Epidermal melanocyte (primary cell): ENCODE data around the gene OSR1.
"Not testable (repeated sequence)": the region's sequence is repeated elsewhere in the genome, so short reads cannot be mapped to it uniquely, and the experiment has no call there.

Experiments
- DNase-seq: peaks from one replicate; pipeline ENCODE4 v3.0.0; 2011; ENCODE audit warnings: low spot score; ENCODE audit not compliant: insufficient read length

OSR1 gene

DNA sequence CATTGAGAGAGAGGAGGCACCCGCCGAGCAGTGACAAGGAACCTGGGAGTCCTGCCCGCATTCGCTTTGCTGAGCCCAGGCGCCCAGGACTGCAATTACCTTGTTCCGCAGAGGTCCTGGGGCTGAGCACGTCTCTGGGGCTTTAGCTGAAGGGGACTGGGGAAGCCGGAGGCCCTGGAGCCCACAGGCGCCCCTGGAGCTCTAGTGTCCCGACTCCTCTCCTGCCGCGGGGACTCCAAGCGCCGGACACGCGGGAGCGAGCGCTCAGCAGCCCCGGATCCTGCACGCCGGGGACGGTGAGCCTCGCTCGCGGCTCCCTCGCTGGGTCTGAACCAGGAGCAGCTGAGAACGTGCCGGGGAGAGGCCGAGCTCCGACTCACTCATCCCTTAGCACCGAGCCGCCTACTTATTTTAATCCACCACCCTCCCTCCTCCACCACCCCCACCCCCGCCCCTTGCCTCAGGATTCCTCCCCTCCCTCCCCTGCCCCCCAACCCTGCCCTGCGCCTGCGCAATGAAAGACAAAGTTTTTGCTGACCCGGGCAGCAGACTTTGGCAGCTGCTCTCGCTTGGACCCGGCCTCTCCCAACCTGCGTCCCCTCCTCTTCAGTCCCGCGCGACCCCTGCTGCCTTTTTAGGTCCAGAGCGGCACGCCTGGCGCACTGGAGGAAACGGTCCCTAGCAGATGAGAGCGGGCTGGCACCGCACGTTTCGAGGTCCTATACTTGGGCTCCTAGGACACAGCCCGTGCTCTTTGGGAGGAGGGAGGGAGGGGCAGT lies at the start of gene OSR1:
TSS of gene OSR1 (minus strand) at position 382 of the 779 bp plus-strand sequence. CDS start 4,818 bp downstream, outside the sequence.
- DNase-seq, result no peak

DNA sequence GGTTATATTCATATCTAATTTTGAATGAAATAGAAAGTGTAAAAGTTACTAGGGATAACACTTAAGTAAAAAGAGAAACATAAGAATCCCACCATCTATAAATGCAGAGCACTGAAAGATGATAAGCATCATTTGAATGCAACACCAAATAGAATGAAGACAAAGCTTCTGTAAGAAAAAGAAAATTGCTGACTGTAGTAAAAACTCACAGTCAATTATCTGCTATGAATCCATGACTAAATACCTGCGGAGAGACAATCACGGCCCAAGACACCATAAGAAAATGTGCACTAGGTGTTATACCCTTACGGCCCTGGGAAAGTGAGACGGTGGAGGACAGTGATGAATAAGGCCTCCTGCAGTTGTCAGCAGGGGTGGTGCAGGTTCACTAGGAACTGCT lies 45.4 kb upstream of the OSR1 start:
- no peak for DNase-seq

DNA sequence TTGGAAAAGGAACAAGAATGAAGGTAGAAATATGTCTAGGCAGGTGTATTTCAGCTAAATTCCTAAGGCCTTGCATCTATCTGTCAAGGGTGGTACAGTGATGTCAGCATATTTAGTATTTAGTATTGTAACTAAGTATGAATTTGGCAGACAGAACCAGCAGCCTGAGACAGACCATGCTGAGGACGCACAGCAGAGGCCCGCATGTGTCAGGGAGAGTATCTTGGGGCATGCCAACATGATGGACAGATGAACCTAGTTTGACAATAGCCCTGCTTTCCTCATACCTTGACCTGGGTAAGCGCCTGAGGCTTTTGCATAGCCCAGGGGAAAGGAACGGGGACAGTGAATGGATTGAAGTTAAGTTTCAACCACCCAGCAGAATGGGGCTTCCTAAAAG lies 33.8 kb upstream of the OSR1 start:
- DNase-seq, result no peak

DNA sequence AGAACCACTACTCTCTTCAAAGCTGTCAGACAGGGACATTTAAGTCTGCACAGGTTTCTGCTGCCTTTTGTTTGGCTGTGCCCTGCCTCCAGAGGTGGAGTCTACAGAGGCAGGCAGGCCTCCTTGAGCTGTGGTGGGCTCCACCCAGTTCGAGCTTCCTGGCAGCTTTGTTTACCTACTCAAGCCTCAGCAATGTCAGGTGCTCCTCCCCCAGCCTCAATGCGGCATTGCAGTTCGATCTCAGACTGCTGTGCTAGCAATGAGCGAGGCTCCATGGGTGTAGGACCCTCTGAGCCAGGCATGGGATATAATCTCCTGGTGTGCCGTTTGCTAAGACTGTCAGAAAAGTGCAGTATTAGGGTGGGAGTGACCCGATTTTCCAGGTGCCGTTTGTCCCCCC lies 31.0 kb upstream of the OSR1 start:
- DNase-seq, result not testable (repeated sequence)

DNA sequence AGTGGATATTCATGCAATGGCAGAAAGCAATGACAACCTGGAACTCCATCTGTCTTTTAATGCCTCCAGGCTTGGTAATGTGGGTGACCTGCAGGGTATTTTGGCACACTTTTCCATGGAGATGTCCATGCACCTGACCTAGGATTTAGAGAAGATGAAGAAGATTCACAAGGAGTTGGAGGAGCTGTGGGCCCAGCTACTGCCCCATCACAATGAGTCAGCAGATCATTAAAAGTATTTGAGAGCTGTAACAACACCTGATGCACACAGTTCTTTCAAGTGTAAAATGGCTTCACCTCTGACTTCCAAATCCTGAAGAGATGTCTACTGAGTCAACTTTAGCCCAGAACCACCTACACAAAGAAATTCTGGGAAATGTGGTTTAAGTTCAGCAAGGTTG lies 22.1 kb upstream of the OSR1 start:
- DNase-seq, result no peak

DNA sequence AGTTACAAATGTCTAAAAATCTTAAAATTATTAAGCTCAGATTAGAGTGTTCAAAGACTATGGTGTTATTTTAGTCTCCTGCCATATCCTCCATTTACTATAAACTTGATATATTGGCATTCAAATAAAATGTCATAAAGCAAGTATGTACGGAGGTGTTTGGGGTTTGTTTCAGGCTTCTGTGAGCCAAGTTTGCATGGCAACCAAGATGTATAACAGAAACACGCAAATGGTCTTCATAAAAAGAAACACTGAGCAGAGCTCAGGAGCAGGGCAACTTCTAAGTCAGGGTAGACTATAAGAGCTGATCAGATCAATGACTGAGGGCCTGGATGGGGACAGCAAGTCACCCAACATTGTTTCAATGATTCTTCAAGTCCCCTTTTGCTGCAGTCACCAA lies 20.5 kb upstream of the OSR1 start:
- DNase-seq, result no peak

DNA sequence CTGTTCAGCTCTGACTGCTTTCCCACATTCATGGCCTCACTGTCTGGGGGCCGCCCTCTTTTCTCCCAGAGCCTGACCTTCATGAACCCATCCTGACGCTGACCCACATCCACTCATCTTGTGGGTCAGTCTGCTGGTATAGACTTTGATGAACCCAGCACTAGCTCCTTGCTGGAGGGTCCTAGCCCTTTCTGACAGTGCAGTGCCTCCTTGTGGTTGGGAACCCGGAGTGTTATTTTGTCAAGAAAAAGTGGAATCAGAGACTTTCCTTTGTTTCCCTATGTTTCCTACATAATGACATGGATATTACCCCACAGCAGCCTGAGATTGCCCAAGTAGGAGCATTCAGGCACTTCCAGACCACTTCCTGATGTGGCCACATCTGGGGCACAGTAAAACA lies 19.3 kb upstream of the OSR1 start:
- no peak for DNase-seq

DNA sequence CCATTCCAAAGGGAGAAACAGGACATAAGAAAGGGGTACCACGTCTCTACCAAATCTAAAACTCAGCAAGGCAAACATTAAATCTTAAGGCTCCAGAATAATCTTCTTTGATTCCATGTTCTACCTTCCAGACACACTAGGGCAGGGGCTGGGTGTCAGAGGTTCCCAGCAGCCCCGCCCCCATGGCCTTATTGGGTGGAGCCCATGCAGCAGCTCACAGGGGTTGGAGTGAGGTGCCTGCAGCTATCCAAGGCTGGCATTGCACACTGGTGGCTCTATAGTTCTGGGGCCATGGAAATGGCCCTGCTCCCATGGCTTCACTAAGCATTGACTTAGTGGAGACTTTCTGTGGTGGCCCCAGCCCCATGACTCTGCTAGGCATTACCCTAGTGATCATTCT lies 14.9 kb upstream of the OSR1 start:
- no peak for DNase-seq

DNA sequence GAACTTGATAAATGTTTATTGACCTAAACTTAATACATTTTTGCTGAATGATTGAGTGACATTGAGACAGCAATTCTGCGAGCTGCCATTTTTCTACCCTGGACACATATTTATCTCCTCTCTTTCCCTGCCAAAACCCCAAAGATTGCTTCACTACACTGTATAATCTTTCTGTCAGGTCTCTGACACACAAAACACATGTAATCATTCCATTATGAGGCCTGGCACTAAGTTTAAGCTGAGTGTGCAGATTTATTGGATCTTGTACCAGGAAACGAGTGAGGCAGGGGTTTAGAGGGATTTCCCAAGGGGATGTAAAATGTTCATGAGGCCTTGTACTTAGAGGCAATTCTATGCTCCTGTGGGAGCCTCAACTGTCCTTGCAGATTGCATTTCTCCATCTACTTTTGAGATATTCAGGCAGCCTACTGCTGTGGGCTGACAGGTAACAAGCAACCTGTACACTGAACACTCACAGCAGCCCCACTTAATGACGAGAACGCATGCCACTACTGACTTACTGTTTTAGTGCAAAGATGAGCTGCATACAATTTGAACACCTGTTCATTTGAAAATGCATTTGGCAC lies 13.7 kb upstream of the OSR1 start:
- DNase-seq, result no peak

DNA sequence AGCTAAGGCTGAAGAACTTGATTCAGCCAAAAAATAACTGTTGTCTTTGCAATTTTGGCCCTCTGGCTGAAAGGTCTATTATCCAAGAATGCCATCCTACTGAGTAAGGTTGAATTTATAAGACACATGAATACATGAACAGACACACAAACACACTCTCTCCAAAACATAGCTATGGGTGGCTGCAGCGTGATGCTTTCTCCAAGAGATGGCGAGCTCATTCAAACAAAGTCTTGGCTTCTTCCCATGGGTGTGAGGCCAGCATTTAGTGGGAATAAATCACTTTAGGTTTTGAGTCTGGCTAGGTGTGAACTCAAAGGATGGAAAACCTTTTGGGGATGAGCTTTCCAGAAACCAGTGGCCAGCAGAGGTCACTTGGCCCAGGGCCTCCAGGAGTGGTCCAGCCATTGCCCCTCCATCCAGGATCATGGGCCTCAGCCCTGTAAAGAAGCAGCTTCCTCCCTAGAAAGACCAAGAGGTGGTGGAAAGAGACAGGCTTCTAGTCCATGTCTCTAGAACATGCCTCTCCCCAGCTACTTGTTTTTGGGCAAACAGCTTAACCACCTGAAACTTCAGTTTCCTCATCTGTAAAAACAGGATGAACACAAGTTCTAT lies 11.0 kb upstream of the OSR1 start:
- no peak for DNase-seq

DNA sequence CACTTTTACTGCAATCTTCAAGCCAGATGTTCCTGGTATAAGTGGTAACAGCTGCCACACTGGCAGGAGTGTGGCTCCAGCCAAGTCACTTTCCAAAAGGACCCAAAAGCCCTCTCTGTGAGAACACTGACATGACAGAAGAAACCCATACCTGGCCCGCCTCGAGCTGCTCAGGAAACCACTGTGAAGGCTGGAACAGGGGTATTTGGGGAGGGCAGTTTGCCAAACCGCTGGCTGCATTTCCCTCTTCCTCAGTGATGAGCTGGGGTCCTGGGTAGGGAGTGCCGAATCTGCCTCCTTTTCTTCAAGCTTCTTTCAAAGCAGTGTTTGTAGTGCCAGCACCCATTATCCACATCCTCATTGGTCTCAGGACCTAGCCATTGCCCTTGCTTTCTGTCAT lies 10.3 kb upstream of the OSR1 start:
- no peak for DNase-seq

DNA sequence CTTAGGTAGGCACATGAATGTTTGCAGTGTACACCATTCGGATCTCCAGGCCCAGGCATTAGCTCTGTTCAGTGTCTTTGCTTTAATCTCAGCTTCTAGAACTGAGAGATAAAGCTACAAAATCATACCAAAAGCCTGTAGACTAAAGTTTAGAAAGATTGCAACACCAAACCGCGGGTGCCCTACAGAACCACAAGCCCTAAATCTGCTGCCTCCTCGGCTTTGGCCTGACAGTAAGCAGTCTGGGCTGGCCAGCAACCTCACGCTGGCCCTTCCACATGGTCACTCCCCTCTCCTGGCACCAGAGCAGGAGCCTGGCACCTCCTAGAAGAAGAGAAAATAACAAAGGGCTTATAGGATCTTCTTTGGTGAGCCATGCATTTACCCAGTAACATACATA lies 8.9 kb upstream of the OSR1 start:
- no peak for DNase-seq

DNA sequence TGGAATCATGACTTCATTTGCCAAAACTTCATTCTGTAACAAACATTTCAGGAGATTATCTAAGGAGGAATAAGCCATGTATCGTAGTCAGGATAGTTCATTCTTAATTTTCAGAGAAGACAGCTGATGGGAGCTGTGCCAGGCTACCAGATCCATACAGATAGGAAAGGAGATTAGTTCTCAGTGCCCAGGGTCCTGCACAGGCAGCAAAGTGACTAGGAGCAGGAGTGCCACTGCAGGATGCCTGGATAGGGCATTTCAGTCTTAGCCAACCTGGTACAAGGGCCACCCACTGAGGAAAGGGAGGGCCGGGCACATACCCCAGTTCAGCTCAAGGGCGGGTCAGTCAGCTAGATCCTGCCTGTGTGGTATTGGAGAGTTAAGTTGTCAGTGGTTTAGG lies 6.7 kb upstream of the OSR1 start:
- DNase-seq, result no peak

DNA sequence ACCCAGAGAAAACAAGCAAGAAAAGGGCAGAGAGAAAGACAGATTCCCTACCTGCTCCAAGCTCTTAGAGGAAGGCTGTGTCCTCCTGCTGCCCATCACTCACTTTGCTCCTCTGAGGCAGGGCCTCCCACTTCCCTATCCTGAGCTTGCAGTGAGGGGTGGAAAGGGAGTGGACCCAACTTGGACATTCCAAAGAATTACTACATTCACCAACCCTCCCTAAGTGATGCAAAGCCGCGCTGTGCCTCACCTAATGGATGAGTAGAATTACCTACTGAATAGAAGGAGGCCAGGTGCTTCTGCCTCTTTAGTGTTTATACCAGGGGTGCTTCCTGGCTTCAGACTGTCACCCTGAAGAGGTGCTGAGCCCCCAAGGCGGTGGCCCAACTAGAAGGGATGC lies 5.6 kb upstream of the OSR1 start:
- DNase-seq, result no peak

DNA sequence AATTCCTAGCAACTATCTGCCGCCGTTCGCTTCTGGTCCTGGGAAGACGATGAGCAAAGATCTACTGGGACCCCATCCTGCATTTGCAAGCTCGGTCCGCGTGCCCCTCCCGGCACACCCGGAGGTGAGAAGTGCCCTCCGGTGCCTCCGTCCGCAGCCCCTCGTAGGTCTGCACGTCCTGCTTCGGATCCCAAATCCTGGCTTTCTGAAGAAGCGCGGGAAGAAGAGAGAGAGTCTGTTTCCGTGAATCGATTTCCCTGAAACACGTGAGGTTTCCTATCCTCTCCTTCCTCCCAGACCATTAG lies 5.0 kb upstream of the OSR1 start:
- no peak for DNase-seq

DNA sequence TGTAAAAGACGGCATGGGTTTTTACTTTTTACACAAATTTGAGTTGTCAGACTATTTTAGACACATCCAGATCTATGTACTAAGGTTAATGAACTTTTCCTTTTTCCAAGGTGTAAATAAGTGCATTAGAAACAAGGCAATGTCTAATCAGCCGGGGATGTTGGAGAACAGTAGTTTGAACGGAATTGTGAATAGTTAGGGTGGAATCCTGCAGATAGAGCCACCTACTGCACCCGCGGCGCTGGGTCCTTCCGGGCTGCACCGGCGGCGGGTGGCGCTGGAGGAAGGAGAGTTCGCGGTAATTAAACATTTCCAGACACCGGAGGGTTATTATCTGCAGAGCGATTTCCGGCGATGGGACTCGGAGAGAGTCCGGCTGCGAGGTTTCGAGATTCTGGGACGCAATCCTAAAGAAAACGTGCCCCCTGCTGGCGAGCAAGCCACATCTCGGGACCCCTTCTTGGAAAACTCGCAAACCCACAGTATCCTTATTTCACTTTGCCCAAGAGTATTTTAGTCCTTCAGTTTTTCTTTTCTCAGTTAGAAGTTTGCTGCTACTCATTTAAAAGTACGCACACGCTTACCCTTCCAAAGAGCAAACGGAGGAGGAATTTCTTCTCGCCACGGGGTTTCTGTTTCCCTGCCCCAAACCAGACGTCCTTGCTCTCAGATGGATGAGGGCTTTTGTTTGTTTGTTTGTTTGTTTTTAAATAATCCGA lies 4.5 kb upstream of the OSR1 start:
- no peak for DNase-seq

DNA sequence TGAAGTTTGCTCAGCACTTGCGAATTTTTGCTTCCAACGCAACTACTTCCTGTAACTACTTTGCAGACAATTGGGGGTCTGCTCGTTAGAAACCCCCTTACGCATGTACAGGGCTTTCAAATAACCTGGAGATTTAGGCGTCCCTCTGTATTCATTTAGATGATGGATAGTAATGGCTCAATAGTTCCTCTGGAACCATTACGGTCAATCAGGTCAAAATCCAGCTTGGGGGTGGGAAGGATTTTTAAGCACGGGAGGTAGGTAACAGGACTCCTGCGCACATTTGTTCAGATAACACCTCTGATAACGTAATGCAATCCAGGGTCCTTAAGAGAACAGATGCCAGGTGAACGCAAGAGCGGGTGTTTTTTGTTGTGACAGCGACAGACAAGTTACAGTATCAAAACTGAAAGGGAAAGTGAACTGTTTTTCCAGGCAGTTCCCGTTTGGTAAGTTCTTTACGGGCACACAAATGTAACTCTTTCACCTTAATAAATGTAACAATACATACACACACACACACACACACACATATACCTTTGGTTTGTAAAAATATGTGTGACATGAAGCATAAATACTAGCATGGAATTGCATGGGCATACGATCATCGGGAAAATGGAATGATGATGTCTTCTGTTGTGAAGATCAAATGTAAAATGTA lies 3.8 kb upstream of the OSR1 start:
- DNase-seq, result no peak

DNA sequence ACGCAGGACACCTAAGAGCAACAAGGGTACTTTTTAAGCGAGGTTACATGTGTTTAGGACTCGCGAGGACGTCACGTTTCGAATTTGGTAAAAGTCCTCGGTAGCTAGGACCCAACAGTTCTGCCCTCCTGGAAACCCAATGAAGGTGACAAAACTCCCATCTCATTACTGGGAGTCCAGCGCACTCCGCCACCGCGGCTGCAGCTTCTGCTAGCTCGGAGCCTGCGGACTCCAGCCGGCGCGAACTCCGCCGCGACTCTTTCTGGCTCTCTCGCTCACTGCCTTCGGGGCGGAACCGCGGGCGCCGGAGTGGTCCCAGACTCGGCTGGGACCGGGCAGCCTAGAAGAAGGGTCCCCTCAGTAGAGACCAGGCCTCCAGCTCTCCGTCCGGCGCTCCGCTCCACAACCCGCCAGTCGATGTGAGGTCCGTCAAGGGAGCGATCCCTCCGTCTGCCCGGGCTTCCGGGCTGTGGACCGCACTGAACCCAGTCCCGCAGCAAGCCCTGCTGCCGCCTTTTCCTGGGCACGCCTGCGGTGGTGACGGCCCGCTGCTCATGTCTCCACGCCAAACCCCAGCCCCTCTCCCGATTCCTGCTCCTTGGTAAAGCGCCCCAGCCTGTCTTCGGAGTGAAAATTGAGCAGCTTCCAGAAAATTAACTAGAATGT lies 3.0 kb upstream of the OSR1 start:
- DNase-seq, result no peak

DNA sequence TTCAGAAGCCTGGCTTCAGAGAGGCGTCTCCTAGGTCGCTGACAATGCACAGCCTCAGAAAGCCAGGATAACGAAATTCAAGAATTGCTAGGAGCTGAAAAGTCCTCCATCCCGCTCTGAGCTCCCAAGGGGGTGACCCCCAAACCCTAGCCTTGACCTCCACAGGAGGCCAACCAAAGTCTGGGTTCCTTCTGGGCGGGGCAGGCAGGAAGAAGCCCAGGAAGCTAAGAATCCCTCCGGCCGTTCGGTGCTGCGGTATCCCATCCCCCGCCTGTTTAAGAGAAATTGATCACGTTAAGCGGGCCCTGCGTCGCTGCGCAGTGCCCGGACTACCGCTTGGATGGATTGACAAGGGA lies 2.5 kb upstream of the OSR1 start:
- DNase-seq, result no peak

DNA sequence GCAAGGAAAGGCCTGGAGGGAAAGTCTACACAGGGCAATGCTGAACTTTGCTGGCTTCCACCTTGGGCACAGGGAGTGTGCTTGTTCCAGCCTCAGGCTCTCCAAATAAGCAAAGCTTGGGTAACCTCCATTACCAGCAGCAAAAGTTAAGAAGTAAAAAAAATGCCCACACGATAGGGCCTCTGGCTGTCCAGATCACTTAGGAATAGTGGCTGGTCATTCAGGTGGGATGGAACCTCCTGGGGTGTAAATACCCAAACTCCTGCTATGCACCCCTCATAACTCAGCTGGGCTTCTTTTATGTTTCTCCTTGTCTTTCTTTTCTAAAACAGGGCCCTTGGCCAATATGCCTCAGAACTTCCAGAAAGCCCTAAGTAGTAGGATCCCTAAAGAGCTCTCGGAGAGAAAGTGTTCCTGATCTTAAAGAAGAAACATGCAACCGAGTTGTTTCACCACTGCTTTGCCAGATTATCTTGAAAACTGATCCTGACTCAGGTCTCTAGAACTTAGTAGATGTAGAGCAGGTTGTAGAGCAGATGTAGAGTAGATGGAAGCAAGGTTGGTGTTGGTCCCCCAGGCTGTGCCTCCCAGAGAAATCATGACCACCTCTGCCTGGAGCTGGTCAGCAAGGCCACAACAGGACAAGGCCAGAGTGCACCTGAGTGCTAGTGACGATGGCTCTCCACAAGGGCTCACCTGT lies 2.0 kb upstream of the OSR1 start:
- no peak for DNase-seq

DNA sequence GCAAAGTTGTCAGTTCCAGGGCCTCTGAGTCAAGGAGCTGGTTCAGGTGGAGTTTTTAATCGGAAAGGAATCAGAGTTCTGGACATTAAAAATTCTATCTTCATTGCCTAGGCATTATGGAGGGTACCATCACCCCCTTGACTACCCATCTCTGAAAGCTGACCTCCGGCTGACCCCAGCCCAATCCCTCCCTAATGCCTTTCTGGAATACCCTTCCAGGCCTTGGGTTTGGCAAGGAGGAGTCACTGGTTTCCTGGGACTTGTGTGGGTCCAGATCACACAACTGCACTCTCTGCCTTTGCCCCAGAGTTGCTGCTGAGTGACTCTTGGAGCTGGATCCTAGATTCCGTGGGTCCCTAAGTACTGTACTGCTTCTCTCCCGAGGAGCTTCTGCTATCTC lies 1.0 kb upstream of the OSR1 start:
- no peak for DNase-seq
